ENCODE measurements around the gene STAC.

Gene STAC

DNA sequence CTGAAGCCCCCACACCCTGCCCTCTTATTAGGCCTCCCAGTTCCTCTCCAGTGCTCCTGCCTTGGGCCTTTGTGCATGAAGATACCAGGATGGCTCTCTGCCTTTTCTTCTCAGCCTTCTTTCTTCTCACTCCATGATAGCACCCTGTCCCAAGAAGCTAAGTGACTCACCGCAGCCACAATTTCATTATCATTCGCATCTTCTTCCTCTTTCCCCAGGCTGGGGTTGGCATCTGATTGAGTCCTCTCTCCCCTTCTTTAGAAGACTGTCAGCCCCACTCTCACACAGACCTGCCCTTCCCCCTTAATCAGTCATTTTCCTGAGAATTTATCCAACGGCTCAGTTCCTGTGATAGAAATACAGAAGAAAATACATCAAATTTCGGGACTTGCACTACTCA lies 102.0 kb downstream of the STAC start:
- TF ChIP-seq, protein P1, sequence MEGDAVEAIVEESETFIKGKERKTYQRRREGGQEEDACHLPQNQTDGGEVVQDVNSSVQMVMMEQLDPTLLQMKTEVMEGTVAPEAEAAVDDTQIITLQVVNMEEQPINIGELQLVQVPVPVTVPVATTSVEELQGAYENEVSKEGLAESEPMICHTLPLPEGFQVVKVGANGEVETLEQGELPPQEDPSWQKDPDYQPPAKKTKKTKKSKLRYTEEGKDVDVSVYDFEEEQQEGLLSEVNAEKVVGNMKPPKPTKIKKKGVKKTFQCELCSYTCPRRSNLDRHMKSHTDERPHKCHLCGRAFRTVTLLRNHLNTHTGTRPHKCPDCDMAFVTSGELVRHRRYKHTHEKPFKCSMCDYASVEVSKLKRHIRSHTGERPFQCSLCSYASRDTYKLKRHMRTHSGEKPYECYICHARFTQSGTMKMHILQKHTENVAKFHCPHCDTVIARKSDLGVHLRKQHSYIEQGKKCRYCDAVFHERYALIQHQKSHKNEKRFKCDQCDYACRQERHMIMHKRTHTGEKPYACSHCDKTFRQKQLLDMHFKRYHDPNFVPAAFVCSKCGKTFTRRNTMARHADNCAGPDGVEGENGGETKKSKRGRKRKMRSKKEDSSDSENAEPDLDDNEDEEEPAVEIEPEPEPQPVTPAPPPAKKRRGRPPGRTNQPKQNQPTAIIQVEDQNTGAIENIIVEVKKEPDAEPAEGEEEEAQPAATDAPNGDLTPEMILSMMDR (IDR thresholded peaks at IDR 0.05; ENCODE audit: control insufficient read depth, extremely low read depth, insufficient read depth) = no peak
- DNase-seq (ENCODE audit: low read depth) = no peak
- no peak overlapping the region for H3K4me3 ChIP-seq (ENCODE audit: low read depth, low read length)

DNA sequence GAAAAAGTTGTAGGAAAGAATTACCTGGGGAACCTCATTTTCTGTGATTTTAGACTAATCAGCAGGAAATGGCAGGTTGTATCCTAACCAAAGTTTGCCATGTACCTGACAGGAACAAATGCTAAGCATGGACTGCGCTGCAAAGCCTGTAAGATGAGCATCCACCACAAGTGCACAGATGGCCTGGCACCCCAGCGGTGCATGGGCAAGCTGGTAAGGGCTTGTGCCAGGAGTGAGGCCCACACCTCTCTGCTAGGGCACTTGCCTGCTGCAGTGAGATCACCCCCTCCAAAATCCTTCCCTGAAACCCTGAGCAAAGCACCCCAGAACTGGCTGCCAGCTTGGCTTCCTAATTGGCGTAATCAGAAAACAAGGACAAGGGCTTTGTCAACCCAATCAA lies 102.6 kb downstream of the STAC start:
- no peak for DNase-seq (ENCODE audit: low read depth)
- TF ChIP-seq, protein P1 (IDR thresholded peaks at IDR 0.05; ENCODE audit: control insufficient read depth, extremely low read depth, insufficient read depth) = no peak

DNA sequence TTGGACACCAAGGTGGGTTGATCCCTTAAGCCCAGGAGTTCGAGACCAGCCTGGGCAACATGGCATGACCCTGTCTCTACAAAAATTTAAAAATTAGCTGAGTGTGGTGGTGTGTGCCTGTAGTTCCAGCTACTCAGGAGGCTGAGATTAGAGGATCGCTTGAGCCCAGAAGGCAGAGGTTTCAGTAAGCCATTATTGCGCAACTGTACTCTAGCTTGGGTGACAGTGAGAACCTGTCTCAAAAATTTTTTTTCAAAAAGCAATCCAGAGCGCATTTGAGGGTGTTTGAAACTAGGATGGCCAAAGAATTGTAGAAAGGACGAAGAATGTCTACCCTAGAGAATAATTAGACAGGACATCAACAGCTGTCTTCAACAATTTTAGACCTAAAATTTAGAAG lies 103.4 kb downstream of the STAC start:
- no peak for DNase-seq (ENCODE audit: low read depth)
- TF ChIP-seq, protein P1 (IDR thresholded peaks at IDR 0.05; ENCODE audit: control insufficient read depth, extremely low read depth, insufficient read depth) = no peak
- no peak overlapping the region for H3K4me3 ChIP-seq (ENCODE audit: low read depth, low read length)

More for the DNA sequence above, 102.6 kb downstream of the STAC start:
- H3K4me3 ChIP-seq (ENCODE audit: low read depth, low read length) = no peak overlapping the region

DNA sequence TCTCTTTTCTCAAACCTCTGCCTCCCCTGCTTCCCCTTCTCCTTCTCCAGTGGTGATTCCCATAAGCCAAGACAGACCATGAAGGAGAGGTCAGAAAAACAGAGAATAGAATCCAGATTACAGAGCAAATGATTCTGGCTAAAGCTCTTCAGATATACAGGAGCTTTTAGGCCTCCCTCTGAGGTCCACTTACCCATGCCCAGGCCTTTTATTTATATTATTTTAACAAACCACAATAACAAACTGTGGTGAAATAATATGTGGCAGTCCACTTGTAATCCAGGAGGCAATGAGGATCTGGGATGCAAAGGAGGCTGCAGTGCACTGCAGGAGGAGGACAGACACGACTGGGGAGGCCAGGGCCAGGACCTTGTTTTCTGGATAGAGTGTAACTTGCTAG lies 104.1 kb downstream of the STAC start:
- no peak for DNase-seq (ENCODE audit: low read depth)
- TF ChIP-seq, protein P1 (IDR thresholded peaks at IDR 0.05; ENCODE audit: control insufficient read depth, extremely low read depth, insufficient read depth) = no peak
- H3K4me3 ChIP-seq (ENCODE audit: low read depth, low read length) = no peak overlapping the region

DNA sequence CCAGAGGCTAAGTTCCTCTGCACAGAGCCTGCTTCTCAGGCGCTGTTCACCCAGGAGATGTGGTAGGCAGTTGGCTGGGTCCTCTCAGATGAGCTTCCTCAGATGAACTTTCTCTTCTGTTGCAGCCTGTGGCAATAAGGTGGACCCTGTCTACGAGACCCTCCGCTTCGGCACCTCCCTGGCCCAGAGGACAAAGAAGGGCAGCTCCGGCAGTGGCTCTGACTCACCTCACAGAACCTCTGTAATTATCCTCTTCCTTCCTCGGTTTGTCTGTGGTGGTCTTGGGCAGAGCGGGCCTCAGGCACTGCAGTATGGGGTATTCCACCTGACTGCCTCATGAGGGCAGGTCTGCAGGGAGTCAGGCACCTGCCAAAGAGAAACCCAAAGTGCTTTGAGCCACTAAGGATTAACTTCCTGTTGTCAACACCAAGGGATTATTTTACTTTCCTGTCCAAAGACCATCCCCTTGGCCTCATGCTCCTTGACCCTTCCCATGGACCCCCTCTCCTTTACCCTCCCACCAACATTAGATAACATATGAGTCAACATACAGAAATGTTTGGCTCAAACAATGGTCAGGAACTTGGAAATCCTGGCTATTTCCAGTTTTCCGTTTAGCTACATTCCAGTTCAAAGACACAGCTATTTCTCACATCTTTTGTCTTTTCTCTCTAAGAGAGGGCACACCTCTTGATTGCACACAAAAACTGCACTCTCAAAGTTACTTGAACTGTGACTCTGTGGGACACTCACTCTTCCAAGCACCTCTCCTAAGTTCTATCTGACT lies 105.9 kb downstream of the STAC start:
- no peak for DNase-seq (ENCODE audit: low read depth)
- TF ChIP-seq, protein P1 (IDR thresholded peaks at IDR 0.05; ENCODE audit: control insufficient read depth, extremely low read depth, insufficient read depth) = no peak
- H3K4me3 ChIP-seq (ENCODE audit: low read depth, low read length) = no peak overlapping the region

DNA sequence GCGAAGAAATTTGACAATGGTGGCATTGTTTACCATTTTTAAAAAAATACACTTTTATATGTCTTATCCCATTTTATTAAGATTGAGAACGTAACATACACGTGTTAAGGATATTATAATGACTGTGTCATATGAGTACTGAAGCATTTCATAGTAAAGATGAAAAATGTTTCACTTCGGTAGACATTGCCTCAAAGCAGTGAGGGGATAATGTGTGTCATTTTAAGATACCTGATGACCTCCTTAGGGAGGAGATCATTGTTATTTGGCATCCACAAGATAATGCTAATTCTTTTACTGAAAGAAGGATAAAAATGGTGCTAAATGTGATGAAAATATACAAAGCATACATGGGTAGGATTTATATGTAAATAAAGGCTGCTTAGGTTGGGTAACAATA lies 107.3 kb downstream of the STAC start:
- no peak for DNase-seq (ENCODE audit: low read depth)
- no peak overlapping the region for H3K4me3 ChIP-seq (ENCODE audit: low read depth, low read length)
- TF ChIP-seq, protein P1 (IDR thresholded peaks at IDR 0.05; ENCODE audit: control insufficient read depth, extremely low read depth, insufficient read depth) = no peak

Data from LNCaP clone FGC (cell line).